Measurements from ENCODE around the gene CLEC4F. TPM values are rescaled to one million over a fixed set of nuclear protein-coding genes. Genes with fewer than 3 reads are reported as not detected.

The CLEC4F gene
- total and polyA plus RNA-seq, 2 of the 4 experiments (the other 2 are of a cell fraction): not detected

GRCh38 chr2:70828914-70829824 lies 8.8 kb upstream of the CLEC4F start (continued):
- TF ChIP-seq NFE2L2 (IDR thresholded peaks at IDR 0.05; ENCODE audit: low read depth, low read length): no peak

DNA sequence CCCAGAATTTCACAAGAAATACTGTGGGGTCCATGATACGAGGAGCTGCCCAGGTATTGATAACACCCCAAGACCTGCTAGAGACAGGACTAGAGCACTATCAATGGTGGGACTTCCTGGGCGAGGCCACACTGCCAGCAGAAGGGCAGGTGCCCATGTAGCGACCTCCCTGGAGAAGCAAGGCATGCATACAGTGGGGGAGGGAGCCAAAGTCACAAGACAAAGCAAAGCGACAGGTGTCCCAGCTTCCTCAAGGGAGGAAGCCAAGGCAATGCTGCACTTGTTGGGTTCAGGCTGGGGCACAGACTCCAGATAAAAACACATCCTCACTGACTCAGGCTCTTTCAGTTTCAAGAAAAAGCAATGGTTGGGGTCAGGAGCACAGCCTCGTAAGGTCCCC lies 7.7 kb upstream of the CLEC4F start:
- no peak overlapping the region for H3K9ac ChIP-seq (ENCODE audit: low read depth, low read length)
- POLR2A ChIA-PET (ENCODE audit: unreplicated experiment): no interaction called here
- H2BK15ac ChIP-seq (ENCODE audit: low read depth, low read length): no peak overlapping the region
- H2AK5ac ChIP-seq (ENCODE audit: low read depth, low read length): no peak overlapping the region
- in situ Hi-C loops (cut with MboI; ENCODE audit: low sequenced_read_pairs) (no loop called here), dilution Hi-C loops (cut with HindIII; ENCODE audit: low sequenced_read_pairs, unreplicated experiment) (no loop called here), intact Hi-C loops (cut with micrococcal nuclease) (no loop called here)
- 60% methylated on average over 1 of the region's 5 CpGs; no CpG with 5 or more reads in 1 of the 2 experiments for WGBS, 2 experiments (ENCODE audit: extremely low coverage in 2 of 2, insufficient read length in 1 of 2)
- no peak overlapping the region for H4K91ac ChIP-seq (ENCODE audit: insufficient read depth, low read depth, low read length)
- no peak overlapping the region for H3K27ac ChIP-seq (ENCODE audit: insufficient read depth, low read length)
- H2BK120ac ChIP-seq (ENCODE audit: low read depth, low read length): no peak overlapping the region
- H3K79me1 ChIP-seq (ENCODE audit: low read depth in 1 of 2, low read length in 2 of 2): no peaks in the 10 kb centered on the region
- H3K56ac ChIP-seq (ENCODE audit: extremely low read depth, insufficient read depth, low read length): no peak overlapping the region
- no peak overlapping the region for H3K23ac ChIP-seq (ENCODE audit: low read depth, low read length)
- H3K4me3 ChIP-seq (ENCODE audit: insufficient read depth, low read depth, low read length): no peak overlapping the region
- H3K9me3 ChIP-seq (ENCODE audit: control insufficient read depth, insufficient read depth, low read length): no peaks in the 10 kb centered on the region
- H2BK5ac ChIP-seq (ENCODE audit: low read depth, low read length, poor library complexity, severe bottlenecking): no peak overlapping the region
- H3K27me3 ChIP-seq (ENCODE audit: control insufficient read depth, insufficient read depth, low read length): peaks cover 14% of the 10 kb centered on the region
- no peak overlapping the region for H2AK9ac ChIP-seq (replicated peaks; ENCODE audit: low read depth, low read length, poor library complexity)
- no peaks in the 10 kb centered on the region for H3K36me3 ChIP-seq (ENCODE audit: control insufficient read depth, insufficient read depth, low read length)
- no peak overlapping the region for H4K5ac ChIP-seq (ENCODE audit: low read depth, low read length)
- no peak overlapping the region for H2AFZ ChIP-seq (replicated peaks; ENCODE audit: low read length, poor library complexity)
- no peak overlapping the region for H2BK20ac ChIP-seq (ENCODE audit: low read depth, low read length)
- H3K4ac ChIP-seq (ENCODE audit: low read depth, low read length): no peak overlapping the region
- no peak overlapping the region for H4K8ac ChIP-seq (ENCODE audit: low read depth in 2 of 2, low read length in 2 of 2)
- BruUV-seq (replicated peaks): no TSS peak
- no peaks in the 10 kb centered on the region for H4K20me1 ChIP-seq (ENCODE audit: insufficient read depth, low read length)
- H3K14ac ChIP-seq (replicated peaks; ENCODE audit: low read depth, low read length): no peak overlapping the region
- no peaks in the 10 kb centered on the region for H3K4me1 ChIP-seq (ENCODE audit: control insufficient read depth, insufficient read depth, low read length)
- H3K18ac ChIP-seq (ENCODE audit: low read depth, low read length): no peak overlapping the region
- CTCF ChIA-PET: interaction anchor here (0.6 kb wide), 1 partner anchor 967 kb away, joined by 3 read pairs; no protein-coding TSS in a partner anchor
- H3K9me1 ChIP-seq (ENCODE audit: insufficient read depth, low read length): no peaks in the 10 kb centered on the region
- ATAC-seq (ENCODE audit: low read depth): no peak
- H3K4me2 ChIP-seq (ENCODE audit: low read depth, low read length): no peak overlapping the region
- DNase-seq: no peak
- no peak for TF ChIP-seq CEBPB (IDR thresholded peaks at IDR 0.05; ENCODE audit: low read depth, low read length)
- TF ChIP-seq POLR2A (IDR thresholded peaks at IDR 0.05; ENCODE audit: low read depth, low read length): no peak
- no peak for TF ChIP-seq MAFK (IDR thresholded peaks at IDR 0.05; ENCODE audit: low read depth, low read length)
- no peak for TF ChIP-seq MAZ (IDR thresholded peaks at IDR 0.05; ENCODE audit: borderline replicate concordance, low read depth, low read length)
- no peak for TF ChIP-seq MXI1 (IDR thresholded peaks at IDR 0.05; ENCODE audit: borderline replicate concordance, low read depth, low read length)
- TF ChIP-seq CHD1 (IDR thresholded peaks at IDR 0.05; ENCODE audit: low read depth, low read length): no peak
- no peak for TF ChIP-seq RCOR1 (IDR thresholded peaks at IDR 0.05; ENCODE audit: insufficient replicate concordance, low read length)
- no peak for TF ChIP-seq FOS (IDR thresholded peaks at IDR 0.05; ENCODE audit: low read depth, low read length)
- no peak for TF ChIP-seq SMC3 (IDR thresholded peaks at IDR 0.05; ENCODE audit: low read depth, low read length)
- TF ChIP-seq, protein P1, sequence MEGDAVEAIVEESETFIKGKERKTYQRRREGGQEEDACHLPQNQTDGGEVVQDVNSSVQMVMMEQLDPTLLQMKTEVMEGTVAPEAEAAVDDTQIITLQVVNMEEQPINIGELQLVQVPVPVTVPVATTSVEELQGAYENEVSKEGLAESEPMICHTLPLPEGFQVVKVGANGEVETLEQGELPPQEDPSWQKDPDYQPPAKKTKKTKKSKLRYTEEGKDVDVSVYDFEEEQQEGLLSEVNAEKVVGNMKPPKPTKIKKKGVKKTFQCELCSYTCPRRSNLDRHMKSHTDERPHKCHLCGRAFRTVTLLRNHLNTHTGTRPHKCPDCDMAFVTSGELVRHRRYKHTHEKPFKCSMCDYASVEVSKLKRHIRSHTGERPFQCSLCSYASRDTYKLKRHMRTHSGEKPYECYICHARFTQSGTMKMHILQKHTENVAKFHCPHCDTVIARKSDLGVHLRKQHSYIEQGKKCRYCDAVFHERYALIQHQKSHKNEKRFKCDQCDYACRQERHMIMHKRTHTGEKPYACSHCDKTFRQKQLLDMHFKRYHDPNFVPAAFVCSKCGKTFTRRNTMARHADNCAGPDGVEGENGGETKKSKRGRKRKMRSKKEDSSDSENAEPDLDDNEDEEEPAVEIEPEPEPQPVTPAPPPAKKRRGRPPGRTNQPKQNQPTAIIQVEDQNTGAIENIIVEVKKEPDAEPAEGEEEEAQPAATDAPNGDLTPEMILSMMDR (conservative IDR thresholded peaks at IDR 0.05; ENCODE audit: low read depth, low read length): no peak
- no peak for TF ChIP-seq RAD21 (IDR thresholded peaks at IDR 0.05; ENCODE audit: low read length)
- TF ChIP-seq, protein P2, sequence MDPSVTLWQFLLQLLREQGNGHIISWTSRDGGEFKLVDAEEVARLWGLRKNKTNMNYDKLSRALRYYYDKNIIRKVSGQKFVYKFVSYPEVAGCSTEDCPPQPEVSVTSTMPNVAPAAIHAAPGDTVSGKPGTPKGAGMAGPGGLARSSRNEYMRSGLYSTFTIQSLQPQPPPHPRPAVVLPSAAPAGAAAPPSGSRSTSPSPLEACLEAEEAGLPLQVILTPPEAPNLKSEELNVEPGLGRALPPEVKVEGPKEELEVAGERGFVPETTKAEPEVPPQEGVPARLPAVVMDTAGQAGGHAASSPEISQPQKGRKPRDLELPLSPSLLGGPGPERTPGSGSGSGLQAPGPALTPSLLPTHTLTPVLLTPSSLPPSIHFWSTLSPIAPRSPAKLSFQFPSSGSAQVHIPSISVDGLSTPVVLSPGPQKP (IDR thresholded peaks at IDR 0.05; ENCODE audit: borderline replicate concordance, low read depth, low read length): no peak
- no peak for TF ChIP-seq NFE2L2 (IDR thresholded peaks at IDR 0.05; ENCODE audit: low read depth, low read length)
- no peak for TF ChIP-seq BHLHE40 (IDR thresholded peaks at IDR 0.05; ENCODE audit: low read depth, low read length)
